ENCODE measurements around the gene PIP4K2A.

The PIP4K2A gene

DNA sequence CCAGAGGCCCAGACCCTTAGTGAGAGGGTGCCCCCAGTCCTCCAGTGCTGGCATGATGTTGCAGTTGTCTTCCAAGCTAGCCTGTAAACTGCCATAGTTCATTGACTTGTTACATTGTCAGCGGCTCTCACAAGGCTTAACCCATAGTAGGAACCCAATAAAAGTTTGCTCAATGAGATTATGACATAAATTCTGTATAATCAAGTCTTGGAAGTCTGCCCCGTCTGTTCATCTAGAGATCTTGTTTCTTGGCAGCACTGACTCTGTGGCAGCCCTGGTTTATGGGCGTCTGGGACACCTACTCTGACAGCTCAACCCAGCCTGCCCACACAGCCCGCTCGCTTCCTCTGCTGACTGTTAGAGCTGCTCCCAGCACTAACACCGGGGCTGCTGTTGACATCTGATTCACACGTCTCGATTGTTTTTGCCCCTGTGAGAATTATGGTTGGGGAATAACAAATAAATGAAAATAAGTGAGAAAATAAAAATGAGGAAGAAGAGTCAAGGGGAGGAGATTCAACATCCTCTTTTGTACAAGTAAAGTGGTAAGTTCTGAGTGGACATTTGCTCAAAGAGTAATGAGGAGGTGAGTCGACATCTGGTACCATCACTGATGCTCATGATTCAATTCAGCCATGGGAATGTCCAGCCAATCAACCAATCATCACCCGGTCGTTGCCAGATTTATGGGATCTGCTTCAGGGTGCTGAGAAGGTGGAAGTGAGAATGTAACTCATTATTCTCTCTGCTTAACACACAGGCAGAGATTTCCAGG lies 208.3 kb downstream of the PIP4K2A start:
- Histone ChIP-seq H3K79me2 (ENCODE audit: low read length) (no peaks in the 10 kb centered on the region), H3K4me2 (ENCODE audit: low read length) (peak overlapping the region; percentile 39), H3K4me3 (ENCODE audit: low read length) (peak overlapping the region; percentile 19; the same call in 1 of the 2 replicates), H3K27me3 (ENCODE audit: low read depth, low read length) (no peaks in the 10 kb centered on the region), H3K27ac (ENCODE audit: low read length) (no peak overlapping the region), H3K36me3 (replicated peaks; ENCODE audit: low read depth, low read length) (no peaks in the 10 kb centered on the region), H3K9me3 (ENCODE audit: insufficient read depth, low read length) (no peaks in the 10 kb centered on the region), H4K20me1 (ENCODE audit: insufficient read depth, low read length) (no peaks in the 10 kb centered on the region), H3K4me1 (ENCODE audit: low read length) (peaks cover 12% of the 10 kb centered on the region), H2AFZ (ENCODE audit: low read depth, low read length) (no peak overlapping the region), H3K9ac (ENCODE audit: low read length) (no peak overlapping the region)
- TF ChIP-seq EZH2phosphoT487 (IDR thresholded peaks at IDR 0.05; ENCODE audit: low read depth), result no peak
- TF ChIP-seq, protein P1, sequence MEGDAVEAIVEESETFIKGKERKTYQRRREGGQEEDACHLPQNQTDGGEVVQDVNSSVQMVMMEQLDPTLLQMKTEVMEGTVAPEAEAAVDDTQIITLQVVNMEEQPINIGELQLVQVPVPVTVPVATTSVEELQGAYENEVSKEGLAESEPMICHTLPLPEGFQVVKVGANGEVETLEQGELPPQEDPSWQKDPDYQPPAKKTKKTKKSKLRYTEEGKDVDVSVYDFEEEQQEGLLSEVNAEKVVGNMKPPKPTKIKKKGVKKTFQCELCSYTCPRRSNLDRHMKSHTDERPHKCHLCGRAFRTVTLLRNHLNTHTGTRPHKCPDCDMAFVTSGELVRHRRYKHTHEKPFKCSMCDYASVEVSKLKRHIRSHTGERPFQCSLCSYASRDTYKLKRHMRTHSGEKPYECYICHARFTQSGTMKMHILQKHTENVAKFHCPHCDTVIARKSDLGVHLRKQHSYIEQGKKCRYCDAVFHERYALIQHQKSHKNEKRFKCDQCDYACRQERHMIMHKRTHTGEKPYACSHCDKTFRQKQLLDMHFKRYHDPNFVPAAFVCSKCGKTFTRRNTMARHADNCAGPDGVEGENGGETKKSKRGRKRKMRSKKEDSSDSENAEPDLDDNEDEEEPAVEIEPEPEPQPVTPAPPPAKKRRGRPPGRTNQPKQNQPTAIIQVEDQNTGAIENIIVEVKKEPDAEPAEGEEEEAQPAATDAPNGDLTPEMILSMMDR (IDR thresholded peaks at IDR 0.05; ENCODE audit: low read depth, low read length), result no peak

DNA sequence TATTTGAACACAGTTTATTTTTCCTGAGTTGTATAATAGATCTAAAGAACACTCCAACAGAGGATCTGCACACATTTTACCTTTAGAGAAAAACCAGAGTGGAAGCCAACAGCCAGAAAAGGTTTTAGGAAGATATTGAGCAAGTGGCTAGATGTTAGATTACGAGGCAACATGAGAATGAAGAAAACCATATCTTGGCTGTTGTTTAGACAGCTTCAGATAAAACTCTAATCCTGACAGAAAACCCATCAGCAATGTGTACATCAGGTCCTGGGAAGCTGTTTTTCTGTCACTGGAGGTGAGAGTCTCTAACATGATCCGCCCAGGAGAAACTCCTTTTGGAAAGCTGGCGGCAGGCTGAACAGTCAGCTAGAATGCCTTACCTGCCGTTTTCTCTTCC lies 209.6 kb downstream of the PIP4K2A start:
- TF ChIP-seq, protein P1 (IDR thresholded peaks at IDR 0.05; ENCODE audit: low read depth, low read length), result no peak
- TF ChIP-seq EZH2phosphoT487 (IDR thresholded peaks at IDR 0.05; ENCODE audit: low read depth), result no peak
- Histone ChIP-seq H4K20me1 (ENCODE audit: insufficient read depth, low read length) (no peaks in the 10 kb centered on the region), H3K4me3 (ENCODE audit: low read length) (no peak overlapping the region)

DNA sequence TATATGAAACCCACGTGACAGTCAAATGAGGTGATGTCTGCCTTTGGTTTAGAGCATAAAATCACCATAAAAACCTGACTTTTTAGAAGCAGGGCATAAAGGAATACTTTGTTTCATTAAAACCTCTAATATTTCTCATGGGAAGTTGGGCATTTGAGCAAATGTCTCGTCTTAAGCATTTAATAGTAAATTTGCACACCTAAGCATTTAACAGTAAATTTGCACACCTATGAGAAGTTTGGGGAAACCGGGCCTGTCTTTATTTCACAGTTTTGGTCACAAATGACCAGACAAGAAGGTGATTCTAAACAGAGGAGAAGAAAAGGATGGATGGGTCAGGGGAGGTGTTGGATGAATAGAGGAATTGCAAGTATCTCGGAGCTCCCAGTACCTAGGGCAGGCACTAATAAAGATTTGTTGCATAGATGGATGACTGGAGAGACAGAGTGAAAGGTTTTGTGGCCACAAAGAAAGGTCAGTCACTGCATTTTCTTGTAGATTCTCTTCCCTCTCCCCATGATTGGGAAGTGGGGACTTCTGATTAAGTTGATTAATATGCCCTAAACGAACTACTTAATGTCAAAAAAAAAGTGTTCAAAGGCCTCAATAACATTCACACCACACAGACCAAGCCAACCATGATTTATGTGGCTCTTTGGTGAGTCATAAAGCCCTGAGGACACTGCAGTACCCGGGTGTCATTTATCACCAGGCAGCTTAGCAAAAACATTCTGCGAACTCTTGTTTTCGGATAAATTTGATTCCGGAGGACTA lies 210.9 kb downstream of the PIP4K2A start:
- TF ChIP-seq, protein P1 (IDR thresholded peaks at IDR 0.05; ENCODE audit: low read depth, low read length), result no peak
- no peak for TF ChIP-seq EZH2phosphoT487 (IDR thresholded peaks at IDR 0.05; ENCODE audit: low read depth)

More for the DNA sequence above, 209.6 kb downstream of the PIP4K2A start:
- H3K36me3 ChIP-seq (replicated peaks; ENCODE audit: low read depth, low read length), result no peaks in the 10 kb centered on the region
- peaks cover 12% of the 10 kb centered on the region for H3K4me1 ChIP-seq (ENCODE audit: low read length)
- no peak overlapping the region for H2AFZ ChIP-seq (ENCODE audit: low read depth, low read length)
- H3K27me3 ChIP-seq (ENCODE audit: low read depth, low read length), result no peaks in the 10 kb centered on the region
- H3K9ac ChIP-seq (ENCODE audit: low read length), result no peak overlapping the region
- H3K9me3 ChIP-seq (ENCODE audit: insufficient read depth, low read length), result no peaks in the 10 kb centered on the region
- H3K27ac ChIP-seq (ENCODE audit: low read length), result no peak overlapping the region
- H3K4me2 ChIP-seq (ENCODE audit: low read length), result no peak overlapping the region
- H3K79me2 ChIP-seq (ENCODE audit: low read length), result no peaks in the 10 kb centered on the region

DNA sequence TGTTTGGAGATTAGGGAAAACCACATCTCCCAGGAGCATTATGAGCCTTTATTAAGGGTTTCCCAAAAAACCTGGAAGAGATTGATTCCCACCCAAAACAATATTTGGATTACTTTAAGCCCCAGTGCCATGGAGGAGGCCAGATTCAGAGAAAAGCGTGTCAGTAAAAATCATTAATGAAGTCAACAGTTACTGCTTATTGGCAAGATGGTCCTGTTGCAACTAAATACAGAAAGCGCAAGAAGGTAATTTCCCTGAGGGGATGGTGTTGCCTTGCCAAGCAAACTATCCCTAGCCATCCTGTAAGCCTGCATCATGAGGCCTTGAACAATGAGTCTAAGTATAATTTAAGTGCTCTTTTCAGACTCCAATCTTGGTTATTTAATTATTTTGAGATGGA lies 212.5 kb downstream of the PIP4K2A start:
- no peak for TF ChIP-seq EZH2phosphoT487 (IDR thresholded peaks at IDR 0.05; ENCODE audit: low read depth)
- TF ChIP-seq, protein P1 (IDR thresholded peaks at IDR 0.05; ENCODE audit: low read depth, low read length), result no peak

More for the DNA sequence above, 210.9 kb downstream of the PIP4K2A start:
- no peaks in the 10 kb centered on the region for H4K20me1 ChIP-seq (ENCODE audit: insufficient read depth, low read length)
- H2AFZ ChIP-seq (ENCODE audit: low read depth, low read length), result no peak overlapping the region
- no peak overlapping the region for H3K9ac ChIP-seq (ENCODE audit: low read length)
- H3K79me2 ChIP-seq (ENCODE audit: low read length), result no peaks in the 10 kb centered on the region
- peaks cover 24% of the 10 kb centered on the region for H3K4me1 ChIP-seq (ENCODE audit: low read length)
- H3K4me3 ChIP-seq (ENCODE audit: low read length), result no peak overlapping the region
- H3K27ac ChIP-seq (ENCODE audit: low read length), result no peak overlapping the region
- no peak overlapping the region for H3K4me2 ChIP-seq (ENCODE audit: low read length)
- no peaks in the 10 kb centered on the region for H3K36me3 ChIP-seq (replicated peaks; ENCODE audit: low read depth, low read length)
- H3K27me3 ChIP-seq (ENCODE audit: low read depth, low read length), result no peaks in the 10 kb centered on the region
- H3K9me3 ChIP-seq (ENCODE audit: insufficient read depth, low read length), result no peaks in the 10 kb centered on the region

More for the DNA sequence above, 212.5 kb downstream of the PIP4K2A start:
- H3K36me3 ChIP-seq (replicated peaks; ENCODE audit: low read depth, low read length), result no peaks in the 10 kb centered on the region
- H2AFZ ChIP-seq (ENCODE audit: low read depth, low read length), result no peak overlapping the region
- H3K27ac ChIP-seq (ENCODE audit: low read length), result no peak overlapping the region
- no peak overlapping the region for H3K9ac ChIP-seq (ENCODE audit: low read length)
- H3K9me3 ChIP-seq (ENCODE audit: insufficient read depth, low read length), result no peaks in the 10 kb centered on the region
- H4K20me1 ChIP-seq (ENCODE audit: insufficient read depth, low read length), result no peaks in the 10 kb centered on the region
- H3K27me3 ChIP-seq (ENCODE audit: low read depth, low read length), result no peaks in the 10 kb centered on the region
- H3K79me2 ChIP-seq (ENCODE audit: low read length), result no peaks in the 10 kb centered on the region
- H3K4me1 ChIP-seq (ENCODE audit: low read length), result peaks cover 22% of the 10 kb centered on the region
- no peak overlapping the region for H3K4me2 ChIP-seq (ENCODE audit: low read length)
- H3K4me3 ChIP-seq (ENCODE audit: low read length), result no peak overlapping the region
